Testis (tissue), 2 donors: ENCODE data around the gene CEP290.

ENCODE experiments used
- POLR2A ChIP-seq: fragments of 450-650 bp; IDR thresholded peaks from one replicate; pipeline ENCODE4 v1.6.1; 2017; ENCODE audit warnings: antibody characterized with exemption, mild to moderate bottlenecking, moderate library complexity
- TF ChIP-seq, protein P1 (sequence below), 3 experiments: fragments of 450-650 bp in 2 of 3; fragments of 200-600 bp in 1 of 3; sonication (generic) in 1 of 3; IDR thresholded peaks; one replicate each; pipeline ENCODE4 v1.5.1; 2016 to 2019; ENCODE audit warnings: antibody characterized with exemption in 3 of 3, mild to moderate bottlenecking in 2 of 3, moderate library complexity in 1 of 3

DNA sequence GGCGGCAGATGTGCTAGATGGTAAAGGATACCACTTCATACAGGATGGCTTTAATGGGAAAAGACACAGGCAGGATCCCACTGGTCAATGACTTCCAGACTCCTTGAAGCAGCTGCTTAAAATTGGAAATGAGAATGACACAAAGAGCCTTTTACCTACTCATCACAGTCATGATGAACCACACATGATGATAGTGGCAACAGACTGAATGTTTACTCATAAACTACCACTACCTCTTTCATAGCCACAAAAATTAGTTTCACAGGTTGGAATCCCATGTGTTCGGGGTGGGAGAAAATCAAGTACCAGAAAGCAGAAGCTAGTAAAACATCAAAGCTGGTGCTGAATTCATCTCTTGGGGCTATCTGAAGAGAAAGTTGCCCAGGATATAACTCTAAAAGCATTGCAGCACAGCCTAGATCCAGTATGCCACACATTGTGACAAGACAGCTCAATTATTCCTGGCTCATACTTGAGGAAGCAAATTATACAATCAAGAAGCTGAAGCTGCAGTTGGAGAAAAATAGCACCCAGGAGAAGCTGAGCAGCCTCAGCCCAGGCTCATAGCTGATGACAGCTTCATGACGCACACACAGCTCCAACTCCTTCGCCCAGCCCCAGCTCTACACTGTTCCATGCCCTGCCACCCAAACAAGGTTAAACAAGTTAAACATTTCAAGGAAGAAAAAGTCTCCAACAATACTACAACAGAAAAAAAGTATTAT is 83.7 kb downstream of the CEP290 start:
- TF ChIP-seq POLR2A: no peak
- TF ChIP-seq, protein P1, sequence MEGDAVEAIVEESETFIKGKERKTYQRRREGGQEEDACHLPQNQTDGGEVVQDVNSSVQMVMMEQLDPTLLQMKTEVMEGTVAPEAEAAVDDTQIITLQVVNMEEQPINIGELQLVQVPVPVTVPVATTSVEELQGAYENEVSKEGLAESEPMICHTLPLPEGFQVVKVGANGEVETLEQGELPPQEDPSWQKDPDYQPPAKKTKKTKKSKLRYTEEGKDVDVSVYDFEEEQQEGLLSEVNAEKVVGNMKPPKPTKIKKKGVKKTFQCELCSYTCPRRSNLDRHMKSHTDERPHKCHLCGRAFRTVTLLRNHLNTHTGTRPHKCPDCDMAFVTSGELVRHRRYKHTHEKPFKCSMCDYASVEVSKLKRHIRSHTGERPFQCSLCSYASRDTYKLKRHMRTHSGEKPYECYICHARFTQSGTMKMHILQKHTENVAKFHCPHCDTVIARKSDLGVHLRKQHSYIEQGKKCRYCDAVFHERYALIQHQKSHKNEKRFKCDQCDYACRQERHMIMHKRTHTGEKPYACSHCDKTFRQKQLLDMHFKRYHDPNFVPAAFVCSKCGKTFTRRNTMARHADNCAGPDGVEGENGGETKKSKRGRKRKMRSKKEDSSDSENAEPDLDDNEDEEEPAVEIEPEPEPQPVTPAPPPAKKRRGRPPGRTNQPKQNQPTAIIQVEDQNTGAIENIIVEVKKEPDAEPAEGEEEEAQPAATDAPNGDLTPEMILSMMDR (IDR thresholded peaks at IDR 0.05): no peak
